Measurements from ENCODE around the gene CCDC148. TPM values are rescaled to one million over a fixed set of nuclear protein-coding genes. Genes with fewer than 3 reads are reported as not detected.

CCDC148 gene
- 0.26 to 1.1 TPM (median 0.62 TPM) in 5 replicates for total RNA-seq (2022; extraction: Qiagen RNA extraction; ENCODE audit: low read depth)

DNA sequence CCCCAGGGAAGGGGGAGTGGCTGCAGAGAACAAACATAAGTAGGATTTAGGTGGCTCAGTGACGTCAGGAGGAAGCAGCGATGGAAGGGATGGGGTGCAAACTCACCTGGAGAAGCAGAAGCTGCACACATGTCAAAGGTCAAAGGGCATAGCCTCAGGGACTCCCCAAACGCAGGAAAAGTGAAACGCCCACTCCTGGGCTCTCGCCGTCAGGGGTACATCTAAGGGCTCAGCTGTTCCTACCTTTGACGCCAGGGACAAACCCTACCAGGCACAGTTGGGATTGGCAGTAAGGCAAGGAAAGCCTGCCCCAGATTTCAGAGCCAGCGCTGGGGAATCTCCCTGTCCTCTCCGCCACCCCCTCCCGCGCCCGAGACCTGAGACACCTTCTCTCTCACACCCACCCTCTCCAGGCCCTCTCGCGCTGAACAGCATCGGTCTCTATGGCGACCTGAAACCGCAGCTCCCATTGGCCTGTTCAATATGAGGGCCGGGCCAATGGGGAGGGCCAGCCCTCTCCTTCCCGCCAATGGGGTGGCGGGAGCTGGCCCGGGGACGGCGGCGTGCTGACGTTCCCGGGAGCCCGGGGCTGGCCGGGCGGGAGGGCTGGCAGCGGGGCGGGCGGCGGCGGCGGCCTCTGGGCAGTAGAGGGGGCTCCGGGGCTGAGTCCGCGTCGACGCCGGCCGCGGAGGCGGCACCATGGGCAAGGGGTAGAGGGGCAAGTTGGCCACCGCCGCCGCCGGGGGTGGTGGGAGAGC is at the start of gene CCDC148, which contains the start of gene PKP4:
TSS of gene CCDC148 (minus strand) at position 445 of the 758 bp plus-strand sequence. CDS start at position 131, 314 bp downstream.
TSS of gene PKP4 (plus strand) at position 644 of the 758 bp plus-strand sequence. CDS start 76,233 bp downstream, outside the sequence.

Other genes with a start within 250 kb of the CCDC148 start
- 22.9 to 29.9 TPM (median 23.7 TPM) in 5 replicates for gene PKP4, start 199 bp upstream of the CCDC148 start, total RNA-seq (2022; extraction: Qiagen RNA extraction; ENCODE audit: low read depth)